Prostate gland (tissue), 2 donors: Measurements from ENCODE around the gene NECTIN1. TPM values are rescaled to one million over a fixed set of nuclear protein-coding genes. Genes with fewer than 3 reads are reported as not detected.

ENCODE experiments used
- DNase-seq: peaks from one replicate; pipeline ENCODE4 v3.0.0-alpha.2; 2019; ENCODE audit warnings: low spot score
- H3K27ac ChIP-seq, 2 donors: fragments of 200-600 bp; sonication (generic); 2 replicates each; pipeline ENCODE4 v1.5.1; 2017 to 2019
- H3K27me3 ChIP-seq: fragments of 200-600 bp; sonication (generic); replicated peaks from 2 replicates; pipeline ENCODE4 v1.5.1; 2019; ENCODE audit not compliant: insufficient read depth
- H3K36me3 ChIP-seq, 2 donors: fragments of 200-600 bp; sonication (generic); 1 replicate in 1 of 2; 2 replicates in 1 of 2; pipeline versions ENCODE4 v1.5.1 to v1.8.1; 2017 to 2019
- H3K4me1 ChIP-seq: fragments of 200-600 bp; sonication (generic); replicated peaks from 2 replicates; pipeline ENCODE4 v1.5.1; 2019
- H3K4me3 ChIP-seq, 2 donors: fragments of 200-600 bp; sonication (generic); 2 replicates each; pipeline ENCODE4 v1.5.1; 2017 to 2019
- H3K9me3 ChIP-seq: fragments of 200-600 bp; sonication (generic); 2 replicates; pipeline ENCODE4 v1.5.1; 2017
- CTCF ChIP-seq, 4 experiments: fragments of 200-600 bp in 2 of 4; fragments of 450-650 bp in 2 of 4; sonication (generic) in 2 of 4; IDR thresholded peaks; 1 replicate in 3 of 4; 2 replicates in 1 of 4; pipeline ENCODE4 v1.5.1; 2016 to 2019; ENCODE audit warnings: antibody characterized with exemption in 4 of 4, mild to moderate bottlenecking in 2 of 4, moderate library complexity in 2 of 4
- POLR2A ChIP-seq: fragments of 450-650 bp; IDR thresholded peaks from one replicate; pipeline ENCODE4 v1.6.1; 2016; ENCODE audit warnings: antibody characterized with exemption, mild to moderate bottlenecking
- POLR2AphosphoS5 ChIP-seq: sonication (generic); formaldehyde crosslinking; IDR thresholded peaks from one replicate; pipeline ENCODE4 v1.6.1; 2017; ENCODE audit warnings: antibody characterized with exemption
- WGBS: methylation state at CpG from one replicate; pipeline ENCODE4 v1.1.5; 2018; 5-methylcytosine and 5-hydroxymethylcytosine counted together
- intact Hi-C: fragments of 100-400 bp; cut with DNase I; formaldehyde crosslinking; loops from one replicate; pipeline ENCODE4 v1.14.2; 2022
- total RNA-seq, 2 donors: library from RNA; depleted of rRNA; stranded (reverse); fragments of >200 nt; gene quantifications; one replicate each; pipeline ENCODE4 v1.1.0, GENCODE V29; 2016

Gene NECTIN1
- total RNA-seq, 2 donors from 2014 or later, result 18.7 to 28.2 TPM

- H3K4me3 ChIP-seq, result no peak overlapping the region
- no peaks in the 10 kb centered on the region for H3K27me3 ChIP-seq
- TF ChIP-seq POLR2A, result no peak
- no peak for TF ChIP-seq POLR2AphosphoS5
- TF ChIP-seq CTCF (IDR thresholded peaks at IDR 0.05), result no peak
- WGBS, result 81% methylated on average over 8 of the region's 9 CpGs
- H3K4me1 ChIP-seq, result no peaks in the 10 kb centered on the region
- no peak for DNase-seq
- no peaks in the 10 kb centered on the region for H3K9me3 ChIP-seq
- no peak overlapping the region for H3K27ac ChIP-seq
- no peaks in the 10 kb centered on the region for H3K36me3 ChIP-seq
- intact Hi-C loops, result no loop called here
Observed at GRCh38 chr11:119755356-119756071, 26.5 kb upstream of the NECTIN1 start.

GRCh38 chr11:119754656-119755355 is 25.8 kb upstream of the NECTIN1 start:
- H3K4me1 ChIP-seq, result no peaks in the 10 kb centered on the region
- no peak for TF ChIP-seq POLR2AphosphoS5
- TF ChIP-seq CTCF (IDR thresholded peaks at IDR 0.05), result no peak
- TF ChIP-seq POLR2A, result no peak
- intact Hi-C loops, result no loop called here
- no peaks in the 10 kb centered on the region for H3K27me3 ChIP-seq
- no peak overlapping the region for H3K27ac ChIP-seq
- no peak overlapping the region for H3K4me3 ChIP-seq
- DNase-seq, result no peak
- no peaks in the 10 kb centered on the region for H3K36me3 ChIP-seq
- no peaks in the 10 kb centered on the region for H3K9me3 ChIP-seq
- WGBS, result 87% methylated on average over 18 of the region's 18 CpGs

GRCh38 chr11:119754199-119754598 is 25.2 kb upstream of the NECTIN1 start:
- H3K4me1 ChIP-seq, result no peaks in the 10 kb centered on the region
- no peak overlapping the region for H3K27ac ChIP-seq
- TF ChIP-seq CTCF (IDR thresholded peaks at IDR 0.05) (no peak), POLR2A (no peak), POLR2AphosphoS5 (no peak)
- H3K27me3 ChIP-seq, result no peaks in the 10 kb centered on the region
- intact Hi-C loops, result no loop called here
- no peaks in the 10 kb centered on the region for H3K36me3 ChIP-seq
- H3K4me3 ChIP-seq, result no peak overlapping the region
- no peak for DNase-seq
- no peaks in the 10 kb centered on the region for H3K9me3 ChIP-seq
- WGBS, result 91% methylated on average over 4 of the region's 4 CpGs

- Histone ChIP-seq H3K27me3 (no peaks in the 10 kb centered on the region), H3K27ac (no peak overlapping the region), H3K9me3 (no peaks in the 10 kb centered on the region), H3K36me3 (no peaks in the 10 kb centered on the region), H3K4me1 (no peaks in the 10 kb centered on the region), H3K4me3 (no peak overlapping the region)
- DNase-seq, result no peak
- TF ChIP-seq POLR2A, result no peak
- no peak for TF ChIP-seq POLR2AphosphoS5
- TF ChIP-seq CTCF (IDR thresholded peaks at IDR 0.05), result no peak
- WGBS, result 17% methylated on average over 3 of the region's 3 CpGs
- intact Hi-C loops, result no loop called here
Observed at GRCh38 chr11:119752946-119753345, 23.9 kb upstream of the NECTIN1 start.
